ENCODE data around the gene WFIKKN1.
"Not testable (repeated sequence)": the region's sequence is repeated elsewhere in the genome, so short reads cannot be mapped to it uniquely, and the experiment has no call there.

WFIKKN1 gene

DNA sequence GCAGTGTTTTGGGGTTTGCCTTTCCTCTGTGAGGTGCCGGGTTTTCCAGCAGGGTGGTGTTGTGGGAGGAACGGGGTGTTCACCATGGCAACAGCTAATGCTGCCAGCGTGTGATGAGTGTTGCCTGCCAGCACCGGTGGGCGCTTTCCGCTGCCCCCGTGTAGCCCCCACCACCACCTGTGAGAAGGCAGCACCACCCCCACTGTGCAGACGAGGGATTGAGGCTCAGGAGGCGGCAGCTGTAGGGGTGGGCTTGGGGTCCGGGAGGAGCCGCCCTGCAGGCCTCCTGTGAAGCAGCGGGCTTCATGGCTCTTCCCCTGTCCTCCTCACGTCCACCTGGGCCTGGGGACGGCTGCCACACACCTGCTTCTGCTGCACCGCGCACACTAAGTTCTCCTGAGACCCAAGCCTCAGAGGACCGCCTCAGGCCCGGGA is 35.7 kb upstream of the WFIKKN1 start:
- no peak for DNase-seq (ENCODE audit: low read depth in 2 of 2, low spot score in 1 of 2)

DNA sequence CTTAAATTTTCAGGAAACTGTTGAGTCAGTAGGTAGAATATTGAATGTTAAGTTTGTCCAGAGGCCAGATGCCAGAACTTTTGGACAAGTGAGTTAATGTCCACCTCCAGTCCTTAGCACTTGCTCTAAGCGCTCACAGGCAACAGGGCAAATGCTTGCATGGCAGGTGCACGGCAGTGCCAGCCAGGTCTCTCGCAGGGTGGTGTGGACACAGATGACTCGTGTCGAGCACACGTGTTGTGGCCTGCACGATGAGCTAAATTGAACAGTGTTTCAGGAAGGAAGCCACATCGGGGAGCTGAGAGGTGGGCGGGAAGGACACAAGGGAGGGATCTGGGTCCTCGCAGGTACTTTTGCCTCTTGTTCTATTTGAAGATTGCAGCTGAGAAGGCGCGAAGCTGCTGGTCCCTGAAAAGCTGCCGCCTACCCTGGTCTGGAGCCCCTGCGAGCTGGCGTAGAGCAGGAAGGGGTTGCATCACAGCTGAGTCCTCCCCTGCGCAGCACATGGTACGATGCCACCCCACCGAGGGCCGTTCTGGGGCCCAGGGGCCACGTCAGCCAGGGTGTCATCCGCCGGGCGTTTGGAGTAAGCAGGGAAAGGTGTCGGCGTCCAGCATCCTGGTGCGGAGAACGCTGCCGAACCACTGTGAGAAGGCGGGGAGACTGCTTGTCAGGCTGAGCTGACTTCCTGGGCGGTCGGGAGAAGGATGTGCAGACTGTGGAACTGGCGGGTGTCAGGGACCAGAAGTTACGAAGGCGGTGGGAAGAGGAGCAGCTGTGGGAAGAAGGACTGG is 34.6 kb upstream of the WFIKKN1 start:
- no peak for DNase-seq (ENCODE audit: low read depth in 2 of 2, low spot score in 1 of 2)

DNA sequence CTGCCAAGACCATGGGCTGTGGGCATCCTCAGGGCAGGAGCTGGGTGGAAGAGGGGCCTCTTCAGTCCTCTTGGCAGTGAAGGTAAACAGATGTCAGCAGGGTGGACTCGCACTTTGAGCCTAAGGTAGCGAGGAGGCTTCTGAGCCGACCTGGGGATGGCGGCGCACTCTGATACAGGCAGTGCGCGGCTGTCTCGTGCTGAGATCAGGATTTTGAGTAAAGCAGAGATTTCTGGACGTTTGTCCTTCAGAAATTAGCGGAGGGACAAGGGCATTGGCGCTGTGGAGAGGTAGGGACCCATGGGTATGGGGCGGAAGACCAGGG is 34.1 kb upstream of the WFIKKN1 start:
- DNase-seq (ENCODE audit: low read depth in 2 of 2, low spot score in 1 of 2): no peak

- DNase-seq (ENCODE audit: low read depth in 2 of 2, low spot score in 1 of 2): not testable (repeated sequence)
Measured at GRCh38 chr16:597655-598054, 33.1 kb upstream of the WFIKKN1 start.

GRCh38 chr16:598823-599739 is 31.7 kb upstream of the WFIKKN1 start:
- DNase-seq (ENCODE audit: low read depth in 2 of 2, low spot score in 1 of 2): no peak

DNA sequence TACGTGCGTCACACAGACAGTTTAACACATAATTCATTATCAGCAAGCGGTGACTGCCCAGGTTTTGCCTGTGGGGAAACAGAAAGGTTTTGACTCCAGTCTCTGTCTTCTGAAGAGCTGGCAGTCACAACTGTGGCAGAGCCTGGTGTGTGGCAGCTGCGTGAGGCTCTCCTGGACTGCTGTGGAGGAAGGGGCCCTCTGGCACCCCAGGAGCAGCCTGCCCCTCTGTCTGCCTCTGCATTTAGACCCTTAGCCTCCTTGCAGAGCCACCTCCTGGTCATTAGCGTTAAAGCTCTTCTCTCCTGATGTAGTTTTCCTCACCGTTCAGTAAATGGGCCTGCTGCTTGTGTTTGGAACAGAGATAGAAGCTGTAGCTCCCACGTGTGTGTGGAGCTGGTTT is 30.0 kb upstream of the WFIKKN1 start:
- DNase-seq (ENCODE audit: low read depth in 2 of 2, low spot score in 1 of 2): no peak

DNA sequence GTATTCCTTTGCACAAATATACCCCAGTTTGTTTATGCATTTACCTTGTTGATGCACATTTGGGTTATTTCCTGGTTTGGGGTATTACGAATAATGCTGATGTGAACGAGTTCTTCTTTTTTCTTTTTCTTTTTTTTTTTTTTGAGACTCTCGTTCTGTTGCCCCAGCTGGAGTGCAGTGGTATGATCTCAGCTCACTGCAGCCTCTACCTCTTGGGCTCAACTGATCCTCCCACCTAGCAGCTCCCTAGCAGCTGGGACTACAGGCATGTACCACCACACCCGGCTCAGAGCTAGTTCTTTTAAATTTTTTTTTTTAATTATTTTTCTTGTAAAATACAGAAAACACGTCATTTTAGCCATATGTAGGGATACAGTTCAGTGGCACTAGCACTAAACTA is 26.9 kb upstream of the WFIKKN1 start:
- no peak for DNase-seq (ENCODE audit: low read depth in 2 of 2, low spot score in 1 of 2)

GRCh38 chr16:606656-607307 is 24.0 kb upstream of the WFIKKN1 start:
- no peak for DNase-seq (ENCODE audit: low read depth in 2 of 2, low spot score in 1 of 2)

DNA sequence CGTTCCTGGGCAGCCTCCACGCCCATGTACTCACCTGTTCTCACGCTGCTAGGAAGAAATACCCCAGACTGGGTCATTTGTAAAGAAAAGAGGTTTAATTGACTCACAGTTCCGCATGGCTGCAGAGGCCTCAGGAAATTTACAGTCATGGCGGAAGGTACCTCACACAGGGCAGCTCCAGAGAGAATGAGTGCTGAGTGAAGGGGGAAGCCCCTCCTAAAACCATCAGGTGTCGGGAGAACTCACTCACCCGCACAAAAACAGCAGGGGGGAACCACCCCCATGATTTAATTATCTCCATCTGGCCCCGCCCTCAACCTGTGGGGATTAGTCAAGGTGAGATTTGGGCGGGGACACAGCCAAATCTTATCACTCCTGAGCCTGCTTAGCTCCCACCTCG is 22.8 kb upstream of the WFIKKN1 start:
- DNase-seq (ENCODE audit: low read depth in 2 of 2, low spot score in 1 of 2): no peak

GRCh38 chr16:609316-609715 is 21.5 kb upstream of the WFIKKN1 start:
- no peak for DNase-seq (ENCODE audit: low read depth in 2 of 2, low spot score in 1 of 2)

- DNase-seq (ENCODE audit: low read depth in 2 of 2, low spot score in 1 of 2): no peak
Measured at GRCh38 chr16:609984-610383, 20.8 kb upstream of the WFIKKN1 start.

GRCh38 chr16:610513-611381 is 20.0 kb upstream of the WFIKKN1 start:
- peak in 1 of 2 donors; percentile 23 for DNase-seq (ENCODE audit: low read depth in 2 of 2, low spot score in 1 of 2)

DNA sequence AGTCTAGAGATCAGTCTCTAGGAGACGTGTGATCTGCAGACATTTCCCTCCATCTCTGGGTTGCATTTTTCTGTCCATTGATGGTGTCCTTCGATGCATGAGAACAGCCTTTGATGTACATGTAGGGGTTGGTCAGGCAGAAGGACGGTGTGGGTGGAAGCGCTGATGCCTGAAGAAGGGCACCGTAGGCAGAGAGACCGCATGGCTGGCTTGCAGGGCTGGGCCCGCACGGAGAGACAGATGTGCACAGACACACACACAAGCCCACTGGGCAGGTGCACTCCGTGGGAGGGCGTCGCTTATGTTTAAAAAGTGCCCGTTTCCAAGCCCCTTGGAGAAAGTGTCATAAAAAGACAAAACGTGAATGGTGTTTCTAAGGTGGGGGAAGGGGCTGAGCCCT is 15.7 kb upstream of the WFIKKN1 start:
- no peak for DNase-seq (ENCODE audit: low read depth in 2 of 2, low spot score in 1 of 2)

- no peak for DNase-seq (ENCODE audit: low read depth in 2 of 2, low spot score in 1 of 2)
Measured at GRCh38 chr16:616733-617586, 13.8 kb upstream of the WFIKKN1 start.

DNA sequence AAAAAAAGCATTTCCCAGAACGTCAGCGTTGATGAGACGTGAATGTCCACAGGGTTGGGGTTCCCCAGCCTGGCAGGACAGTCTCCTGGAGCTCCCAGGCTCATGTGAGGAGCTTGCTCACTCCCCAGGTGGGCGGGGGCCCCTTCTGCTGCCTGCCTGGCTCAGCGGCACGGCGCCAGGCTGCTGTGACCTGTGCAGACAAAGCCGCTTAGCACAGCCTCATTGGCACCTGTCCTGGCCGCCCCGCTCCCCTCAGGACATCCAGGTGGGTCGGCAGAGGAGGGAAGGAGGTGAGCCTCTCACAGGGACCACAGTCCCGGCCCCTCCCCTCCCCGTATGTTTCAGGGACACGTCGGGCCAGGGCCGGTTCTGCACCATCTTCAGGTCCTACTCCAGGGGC is 12.9 kb upstream of the WFIKKN1 start:
- no peak for DNase-seq (ENCODE audit: low read depth in 2 of 2, low spot score in 1 of 2)

GRCh38 chr16:619476-620100 is 11.2 kb upstream of the WFIKKN1 start:
- DNase-seq (ENCODE audit: low read depth in 2 of 2, low spot score in 1 of 2): no peak

GRCh38 chr16:620700-621525 is 9.9 kb upstream of the WFIKKN1 start:
- DNase-seq (ENCODE audit: low read depth in 2 of 2, low spot score in 1 of 2): no peak

GRCh38 chr16:621526-622105 is 9.2 kb upstream of the WFIKKN1 start:
- DNase-seq (ENCODE audit: low read depth in 2 of 2, low spot score in 1 of 2): no peak
